ENCODE data around the gene GPC3. TPM values are rescaled to one million over a fixed set of nuclear protein-coding genes. Genes with fewer than 3 reads are reported as not detected.

GPC3 gene
- total and polyA plus RNA-seq, 5 donors, result 6.7 to 15.5 (median 7.5) TPM

GRCh38 chrX:133550665-133551485 lies 434.5 kb downstream of the GPC3 start:
- no peak for ATAC-seq
- no peaks in the 10 kb centered on the region for H3K4me1 ChIP-seq (ENCODE audit: control insufficient read depth, insufficient read depth, low read length)
- WGBS, result 59% methylated on average over 4 of the region's 4 CpGs
- no peak for DNase-seq
- intact Hi-C loops (cut with DNase I), result no loop called here
- H3K27me3 ChIP-seq (ENCODE audit: control insufficient read depth, insufficient read depth), result no peaks in the 10 kb centered on the region
- H3K9me3 ChIP-seq (ENCODE audit: control insufficient read depth, low read length), result no peaks in the 10 kb centered on the region
- no peak overlapping the region for H3K4me3 ChIP-seq (ENCODE audit: low read length)
- H3K27ac ChIP-seq (ENCODE audit: low read length), result no peak overlapping the region

GRCh38 chrX:133549295-133549933 lies 436.0 kb downstream of the GPC3 start:
- no peak for ATAC-seq
- no peaks in the 10 kb centered on the region for H3K27me3 ChIP-seq (ENCODE audit: control insufficient read depth, insufficient read depth)
- intact Hi-C loops (cut with DNase I), result loop anchor here in 1 of 4 donors (10.0 kb wide), 1 partner anchor 205 kb away; no protein-coding TSS in a partner anchor

GRCh38 chrX:133546441-133546840 lies 439.0 kb downstream of the GPC3 start:
- no peaks in the 10 kb centered on the region for H3K9me3 ChIP-seq (ENCODE audit: control insufficient read depth, low read length)
- no peak overlapping the region for H3K27ac ChIP-seq (ENCODE audit: low read length)
- no peak for DNase-seq
- no peak for ATAC-seq
- intact Hi-C loops (cut with DNase I), result loop anchor here in 1 of 4 donors (10.0 kb wide), 1 partner anchor 202 kb away; no protein-coding TSS in a partner anchor
- no peaks in the 10 kb centered on the region for H3K4me1 ChIP-seq (ENCODE audit: control insufficient read depth, insufficient read depth, low read length)
- H3K27me3 ChIP-seq (ENCODE audit: control insufficient read depth, insufficient read depth), result no peaks in the 10 kb centered on the region
- no peak overlapping the region for H3K4me3 ChIP-seq (ENCODE audit: low read length)

More at GRCh38 chrX:133549295-133549933, 436.0 kb downstream of the GPC3 start:
- H3K4me3 ChIP-seq (ENCODE audit: low read length), result no peak overlapping the region
- no peaks in the 10 kb centered on the region for H3K9me3 ChIP-seq (ENCODE audit: control insufficient read depth, low read length)
- no peak for DNase-seq
- H3K4me1 ChIP-seq (ENCODE audit: control insufficient read depth, insufficient read depth, low read length), result no peaks in the 10 kb centered on the region
- H3K27ac ChIP-seq (ENCODE audit: low read length), result no peak overlapping the region

- H3K4me3 ChIP-seq (ENCODE audit: low read length), result no peak overlapping the region
- WGBS, result 94% methylated on average over 3 of the region's 3 CpGs
- H3K9me3 ChIP-seq (ENCODE audit: control insufficient read depth, low read length), result no peaks in the 10 kb centered on the region
- DNase-seq, result no peak
- no peak for ATAC-seq
- no peaks in the 10 kb centered on the region for H3K4me1 ChIP-seq (ENCODE audit: control insufficient read depth, insufficient read depth, low read length)
- H3K27ac ChIP-seq (ENCODE audit: low read length), result no peak overlapping the region
- no peaks in the 10 kb centered on the region for H3K27me3 ChIP-seq (ENCODE audit: control insufficient read depth, insufficient read depth)
- intact Hi-C loops (cut with DNase I), result loop anchor here in 1 of 4 donors (10.0 kb wide), 1 partner anchor 200 kb away; no protein-coding TSS in a partner anchor
Observed at GRCh38 chrX:133544778-133545177, 440.6 kb downstream of the GPC3 start.

- WGBS, result 45% methylated on average over 3 of the region's 3 CpGs
- H3K27ac ChIP-seq (ENCODE audit: low read length), result no peak overlapping the region
- no peak for ATAC-seq
Observed at GRCh38 chrX:133544115-133544514, 441.3 kb downstream of the GPC3 start.

GRCh38 chrX:133543654-133544053 lies 441.7 kb downstream of the GPC3 start:
- DNase-seq, result no peak
- Histone ChIP-seq H3K27ac (ENCODE audit: low read length) (no peak overlapping the region), H3K27me3 (ENCODE audit: control insufficient read depth, insufficient read depth) (no peaks in the 10 kb centered on the region), H3K4me3 (ENCODE audit: low read length) (no peak overlapping the region), H3K9me3 (ENCODE audit: control insufficient read depth, low read length) (no peaks in the 10 kb centered on the region), H3K4me1 (ENCODE audit: control insufficient read depth, insufficient read depth, low read length) (no peaks in the 10 kb centered on the region)
- 89% methylated on average over 2 of the region's 2 CpGs for WGBS
- no peak for ATAC-seq
- intact Hi-C loops (cut with DNase I), result loop anchor here in 1 of 4 donors (10.0 kb wide), 1 partner anchor 199 kb away; no protein-coding TSS in a partner anchor

More at GRCh38 chrX:133544115-133544514, 441.3 kb downstream of the GPC3 start:
- DNase-seq, result no peak
- Histone ChIP-seq H3K27me3 (ENCODE audit: control insufficient read depth, insufficient read depth) (no peaks in the 10 kb centered on the region), H3K4me3 (ENCODE audit: low read length) (no peak overlapping the region), H3K9me3 (ENCODE audit: control insufficient read depth, low read length) (no peaks in the 10 kb centered on the region), H3K4me1 (ENCODE audit: control insufficient read depth, insufficient read depth, low read length) (no peaks in the 10 kb centered on the region)
- intact Hi-C loops (cut with DNase I), result loop anchor here in 1 of 4 donors (10.0 kb wide), 1 partner anchor 199 kb away; no protein-coding TSS in a partner anchor

- WGBS, result 46% methylated on average over 3 of the region's 3 CpGs
- Histone ChIP-seq H3K4me3 (ENCODE audit: low read length) (no peak overlapping the region), H3K27ac (ENCODE audit: low read length) (no peak overlapping the region), H3K4me1 (ENCODE audit: control insufficient read depth, insufficient read depth, low read length) (no peaks in the 10 kb centered on the region), H3K27me3 (ENCODE audit: control insufficient read depth, insufficient read depth) (no peaks in the 10 kb centered on the region), H3K9me3 (ENCODE audit: control insufficient read depth, low read length) (no peaks in the 10 kb centered on the region)
- DNase-seq (no peak), ATAC-seq (peak in 1 of 2 donors; percentile 29)
- intact Hi-C loops (cut with DNase I), result loop anchor here in 1 of 4 donors (10.0 kb wide), 1 partner anchor 198 kb away; no protein-coding TSS in a partner anchor
Observed at GRCh38 chrX:133542476-133542875, 442.9 kb downstream of the GPC3 start.

- no peak for ATAC-seq
- intact Hi-C loops (cut with DNase I), result loop anchor here in 1 of 4 donors (10.0 kb wide), 1 partner anchor 196 kb away; no protein-coding TSS in a partner anchor
Observed at GRCh38 chrX:133541021-133541420, 444.4 kb downstream of the GPC3 start.

GRCh38 chrX:133538148-133538547 lies 447.2 kb downstream of the GPC3 start:
- intact Hi-C loops (cut with DNase I), result no loop called here
- H3K4me1 ChIP-seq (ENCODE audit: control insufficient read depth, insufficient read depth, low read length), result no peaks in the 10 kb centered on the region
- no peaks in the 10 kb centered on the region for H3K9me3 ChIP-seq (ENCODE audit: control insufficient read depth, low read length)
- DNase-seq (no peak), ATAC-seq (no peak)
- no peak overlapping the region for H3K4me3 ChIP-seq (ENCODE audit: low read length)
- H3K27ac ChIP-seq (ENCODE audit: low read length), result no peak overlapping the region
- no peaks in the 10 kb centered on the region for H3K27me3 ChIP-seq (ENCODE audit: control insufficient read depth, insufficient read depth)
- 69% methylated on average over 4 of the region's 4 CpGs for WGBS

More at GRCh38 chrX:133541021-133541420, 444.4 kb downstream of the GPC3 start:
- Histone ChIP-seq H3K9me3 (ENCODE audit: control insufficient read depth, low read length) (no peaks in the 10 kb centered on the region), H3K27ac (ENCODE audit: low read length) (no peak overlapping the region), H3K27me3 (ENCODE audit: control insufficient read depth, insufficient read depth) (no peaks in the 10 kb centered on the region), H3K4me3 (ENCODE audit: low read length) (no peak overlapping the region), H3K4me1 (ENCODE audit: control insufficient read depth, insufficient read depth, low read length) (no peaks in the 10 kb centered on the region)
- DNase-seq, result no peak

GRCh38 chrX:133537142-133537541 lies 448.3 kb downstream of the GPC3 start:
- no peak for DNase-seq
- Histone ChIP-seq H3K4me1 (ENCODE audit: control insufficient read depth, insufficient read depth, low read length) (no peaks in the 10 kb centered on the region), H3K9me3 (ENCODE audit: control insufficient read depth, low read length) (no peaks in the 10 kb centered on the region), H3K27ac (ENCODE audit: low read length) (no peak overlapping the region), H3K27me3 (ENCODE audit: control insufficient read depth, insufficient read depth) (no peaks in the 10 kb centered on the region), H3K4me3 (ENCODE audit: low read length) (no peak overlapping the region)
- intact Hi-C loops (cut with DNase I), result no loop called here
- 56% methylated on average over 3 of the region's 3 CpGs for WGBS
- ATAC-seq, result no peak

GRCh38 chrX:133535066-133535465 lies 450.3 kb downstream of the GPC3 start:
- DNase-seq, result no peak
- ATAC-seq, result no peak
- Histone ChIP-seq H3K27me3 (ENCODE audit: control insufficient read depth, insufficient read depth) (no peaks in the 10 kb centered on the region), H3K4me3 (ENCODE audit: low read length) (no peak overlapping the region), H3K4me1 (ENCODE audit: control insufficient read depth, insufficient read depth, low read length) (no peaks in the 10 kb centered on the region), H3K9me3 (ENCODE audit: control insufficient read depth, low read length) (no peaks in the 10 kb centered on the region), H3K27ac (ENCODE audit: low read length) (no peak overlapping the region)
- 89% methylated on average over 2 of the region's 2 CpGs for WGBS
- intact Hi-C loops (cut with DNase I), result no loop called here
